GM15510 (cell line): ENCODE measurements around the gene HOXA5.
A peak's percentile ranks its signal among the peaks of the same experiment; 100 is the strongest.

Experiments
- POLR2A ChIP-seq: IDR thresholded peaks from 3 replicates; pipeline ENCODE4 v1.6.1; 2011; ENCODE audit warnings: borderline replicate concordance; ENCODE audit not compliant: insufficient read length; ENCODE audit errors: extremely low read depth

Gene HOXA5

DNA sequence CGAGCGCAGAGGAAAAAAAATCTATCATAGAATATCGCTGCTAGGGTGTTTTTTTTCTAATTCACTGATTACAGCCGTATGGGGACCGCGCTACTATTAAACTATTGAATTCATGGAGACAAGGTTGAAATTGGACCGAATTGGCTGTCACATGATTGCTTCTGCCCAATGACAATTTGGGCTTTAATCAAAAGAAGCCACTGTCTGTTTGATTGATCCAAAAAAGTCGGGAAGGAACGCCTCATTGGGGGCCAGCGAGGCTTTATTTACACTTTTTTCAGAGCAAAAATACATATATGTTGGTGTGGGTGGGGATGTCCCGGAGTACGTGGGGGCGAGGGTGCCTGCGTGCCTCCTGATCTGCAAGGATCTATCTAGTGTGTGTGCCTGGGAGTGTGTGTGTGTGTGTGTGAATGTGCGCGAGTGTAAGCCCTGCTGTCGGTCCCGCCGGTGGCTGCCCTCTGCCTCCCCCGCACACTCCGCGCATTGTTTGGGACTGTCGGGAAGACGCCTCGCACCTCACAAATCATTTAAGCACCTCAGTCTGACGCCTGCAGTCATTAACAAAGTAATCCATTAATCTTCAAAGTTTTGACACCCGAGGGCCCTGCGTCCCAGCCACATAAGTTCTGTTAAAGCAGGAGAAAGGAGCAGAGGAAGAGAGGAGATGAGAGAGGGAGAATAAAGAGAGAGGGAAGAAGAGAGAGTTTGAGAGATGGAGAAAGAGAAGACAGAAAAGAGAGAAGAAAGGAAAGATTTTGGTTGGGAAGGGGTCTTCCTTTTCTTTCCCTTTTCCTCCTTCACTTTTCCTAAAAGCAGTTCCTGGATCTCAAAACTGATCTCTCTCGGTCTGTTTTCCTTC is 40.7 kb downstream of the HOXA5 start, which contains the start of gene HOXA2:
TSS of gene HOXA2 (minus strand) at position 103 of the 862 bp plus-strand sequence. CDS start 183 bp downstream, outside the sequence.
- no peak for TF ChIP-seq POLR2A

DNA sequence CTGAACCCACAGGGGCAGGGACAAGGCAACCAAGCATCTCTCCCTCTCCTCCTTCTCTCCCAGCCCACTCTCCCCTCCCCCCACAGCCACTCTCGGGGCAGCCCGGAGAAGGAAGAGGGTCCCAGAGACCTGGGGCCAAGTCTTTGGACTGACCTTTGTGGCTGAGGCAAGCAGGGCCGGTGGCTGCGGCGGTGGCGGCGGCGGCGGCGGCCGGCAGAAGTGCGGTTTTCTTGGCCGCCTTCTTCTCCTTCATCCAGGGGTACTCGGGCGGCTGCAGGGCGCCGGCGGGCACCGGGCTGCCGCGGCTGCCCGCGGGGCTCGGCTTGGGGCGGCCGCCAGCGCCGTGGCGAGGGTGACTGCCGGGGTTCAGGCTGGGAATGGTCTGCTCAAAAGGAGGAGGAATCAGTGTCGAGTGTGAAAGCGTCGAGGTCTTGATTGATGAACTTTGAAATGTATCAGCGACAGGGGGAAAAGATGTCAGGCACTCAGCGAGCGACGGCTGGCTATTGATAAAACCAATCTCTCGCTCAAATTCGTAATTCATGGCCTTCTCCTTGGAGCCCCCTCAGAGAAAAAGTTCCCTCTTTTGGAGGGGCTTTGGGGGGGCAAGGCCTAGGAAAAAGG is 41.4 kb downstream of the HOXA5 start:
- no peak for TF ChIP-seq POLR2A

DNA sequence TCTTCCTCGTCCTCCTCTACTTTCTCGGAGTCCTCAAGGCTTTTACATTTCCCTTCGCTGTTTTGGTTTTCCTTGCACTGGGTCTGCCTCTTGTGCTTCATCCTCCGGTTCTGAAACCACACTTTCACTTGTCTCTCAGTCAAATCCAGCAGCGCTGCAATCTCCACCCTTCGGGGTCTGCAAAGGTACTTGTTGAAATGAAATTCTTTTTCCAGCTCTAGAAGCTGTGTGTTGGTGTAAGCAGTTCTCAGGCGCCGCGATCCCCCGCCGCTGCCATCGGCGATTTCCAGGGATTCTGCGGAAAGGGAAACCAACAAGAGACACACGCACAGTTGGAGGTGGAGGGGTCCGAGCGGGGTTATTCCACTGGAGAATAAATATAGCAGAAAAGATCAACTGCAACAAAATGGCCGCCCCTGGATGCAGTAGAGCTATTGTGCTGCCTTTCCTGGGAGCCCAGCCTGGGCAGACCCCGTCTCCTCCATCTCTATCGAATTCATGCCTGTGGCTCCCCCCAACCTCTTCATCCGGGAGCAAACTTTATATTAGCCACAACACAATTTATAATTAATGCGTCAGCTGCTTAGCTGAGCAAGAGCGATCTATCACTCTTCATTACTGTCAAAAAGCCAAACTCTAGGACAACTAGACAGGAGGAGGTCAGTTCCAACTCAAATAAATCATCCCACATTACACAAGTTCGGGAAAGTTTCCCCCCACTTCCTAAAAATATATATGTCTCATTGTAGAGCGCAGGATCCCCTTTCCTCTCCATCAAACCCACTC is 42.1 kb downstream of the HOXA5 start:
- no peak for TF ChIP-seq POLR2A

DNA sequence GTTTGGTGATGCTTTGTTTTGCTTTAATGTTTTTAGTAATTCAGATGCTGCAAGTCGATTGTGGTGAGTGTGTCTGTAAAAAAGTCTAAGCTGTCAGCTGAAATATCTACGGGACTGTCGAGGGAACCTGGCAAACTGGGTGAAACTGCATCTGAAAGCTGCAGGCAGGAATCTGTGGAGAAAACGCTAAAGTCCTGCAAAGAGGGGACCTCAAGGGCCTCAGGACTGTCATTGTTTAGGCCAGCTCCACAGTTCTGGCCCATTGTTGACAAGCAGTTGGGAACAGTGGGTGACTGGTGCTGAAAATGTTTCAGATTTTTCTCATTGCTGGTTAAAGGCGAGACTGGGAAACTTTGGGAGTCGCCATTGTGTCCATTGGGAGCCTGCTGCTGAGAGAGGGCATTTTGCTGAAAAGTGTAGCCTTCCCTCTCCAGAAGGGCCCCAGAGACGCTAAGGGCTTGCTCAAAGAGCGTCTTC is 42.7 kb downstream of the HOXA5 start:
- no peak for TF ChIP-seq POLR2A

DNA sequence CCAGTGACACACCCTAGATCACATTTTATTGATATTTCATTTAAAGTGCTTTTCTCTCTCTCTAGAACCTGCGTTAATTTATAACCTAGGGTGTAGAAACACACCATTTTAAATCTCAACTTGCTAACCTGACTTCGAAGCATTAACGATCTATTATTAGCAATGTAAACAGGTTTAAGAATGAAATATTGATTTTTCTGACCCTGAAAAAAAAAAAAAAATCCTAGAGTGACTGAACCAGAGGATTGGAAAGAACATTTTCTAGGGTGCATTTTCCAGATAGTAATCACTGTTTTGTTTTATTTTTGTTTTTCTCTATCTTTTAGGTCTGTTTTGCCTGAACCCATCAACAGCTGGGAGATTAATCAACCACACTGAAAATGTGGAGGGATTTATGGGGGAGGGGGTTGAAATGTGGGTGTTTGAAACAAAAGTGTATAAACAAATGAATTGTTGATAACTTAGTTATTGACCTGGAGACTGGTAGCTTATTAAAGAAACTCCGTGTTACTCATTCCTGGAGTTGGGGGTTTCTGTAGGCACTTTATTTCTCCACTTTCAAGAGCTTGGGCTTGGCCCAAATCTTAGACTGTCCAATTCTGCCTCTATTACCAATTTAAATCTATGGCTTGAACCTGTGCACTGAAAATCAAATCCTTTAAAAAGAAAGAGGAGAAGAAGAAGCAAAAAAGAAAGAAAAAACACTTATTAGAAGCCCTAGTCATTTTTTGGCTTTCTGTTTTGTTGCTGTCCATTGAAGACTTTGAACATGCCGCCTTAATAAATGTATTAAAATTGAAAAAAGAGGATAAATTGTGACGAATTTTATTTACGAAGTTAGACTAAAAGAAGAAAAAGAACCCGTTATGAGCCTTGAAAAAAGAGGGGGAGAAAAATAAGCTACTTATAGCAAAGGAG is 43.8 kb downstream of the HOXA5 start:
- no peak for TF ChIP-seq POLR2A

DNA sequence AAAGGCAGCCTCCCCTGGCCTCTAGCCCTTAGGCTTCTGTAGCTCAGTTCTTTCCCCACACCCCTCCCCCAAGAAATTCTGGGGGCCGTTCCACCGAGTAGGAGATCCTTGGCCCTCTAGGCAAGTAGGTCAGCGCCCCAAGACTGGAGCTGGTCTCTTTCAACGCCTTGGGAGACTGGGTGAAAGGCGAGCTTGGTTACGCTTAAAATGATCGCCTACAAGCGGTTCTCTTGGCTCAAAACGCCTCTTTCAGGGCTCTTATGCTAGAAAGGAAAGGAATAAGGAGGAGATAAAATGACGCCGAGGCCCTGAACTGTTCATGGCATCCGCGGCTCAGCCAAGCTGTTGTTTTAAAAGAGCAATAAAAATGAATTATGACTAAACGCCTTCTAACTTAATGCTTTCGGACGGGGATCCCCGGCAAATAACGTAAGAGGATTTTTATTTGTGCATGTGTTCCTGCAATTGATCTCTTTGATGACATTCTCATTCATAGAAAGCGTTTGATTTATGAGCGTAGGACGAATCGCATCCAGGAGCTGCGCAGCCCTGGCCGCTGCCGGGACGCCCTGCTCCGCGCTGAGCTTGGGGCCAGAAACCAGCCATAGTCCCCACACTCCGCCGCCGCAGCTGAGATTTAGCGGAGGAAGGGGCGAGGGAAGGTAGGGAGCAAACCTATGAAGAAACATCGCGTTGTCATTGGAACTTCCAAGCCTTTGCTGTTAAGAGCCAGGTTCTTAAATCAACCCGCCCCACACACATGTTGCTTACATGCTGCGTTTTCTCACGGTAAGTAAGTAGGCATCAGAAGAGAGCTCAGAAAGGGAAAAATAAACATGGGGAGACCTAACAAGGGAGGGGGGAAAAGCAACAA is 44.7 kb downstream of the HOXA5 start:
- no peak for TF ChIP-seq POLR2A

DNA sequence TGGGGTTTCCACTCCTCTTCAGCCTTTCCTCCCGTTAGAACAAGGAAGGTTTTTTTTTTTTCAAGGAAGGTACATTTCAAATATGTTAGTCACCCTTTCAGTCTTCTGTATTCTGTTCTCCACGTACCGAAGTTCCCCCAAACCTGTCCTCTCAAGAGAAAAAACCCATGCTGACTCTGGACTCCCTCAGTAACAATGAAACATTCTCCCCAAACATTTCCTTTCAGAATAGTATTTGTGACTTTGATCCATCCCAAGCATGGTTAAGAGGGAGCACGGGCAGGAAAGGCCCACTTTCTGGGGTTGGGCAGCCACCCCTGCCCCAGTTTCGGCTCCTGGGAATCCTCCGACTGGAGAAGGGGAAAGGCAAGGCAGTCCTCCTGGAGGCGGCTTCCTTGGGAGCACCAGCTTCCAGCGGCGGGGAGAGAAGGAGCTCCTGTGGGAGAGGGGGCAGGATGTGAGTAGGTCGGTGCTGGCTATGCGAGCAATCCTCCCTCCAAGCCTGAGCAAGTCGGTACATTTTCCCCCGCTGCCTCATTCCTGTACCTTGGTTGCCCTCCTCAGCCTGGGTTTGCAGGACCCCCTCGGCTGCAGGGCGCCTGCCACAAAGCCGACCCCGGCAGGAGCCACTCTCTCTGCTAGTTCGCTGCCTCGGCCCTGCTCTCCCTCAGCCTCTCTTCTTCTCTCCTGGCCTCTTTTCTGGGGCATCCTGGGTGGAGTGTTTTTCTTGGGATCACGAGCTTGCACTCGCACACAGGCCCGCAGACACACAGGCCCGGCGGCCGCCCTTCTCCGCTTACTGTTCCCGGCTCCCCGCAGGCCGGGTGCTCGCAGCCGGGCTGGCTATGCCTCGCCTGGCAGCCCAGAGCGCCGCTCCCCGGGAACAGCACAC is 45.5 kb downstream of the HOXA5 start:
- no peak for TF ChIP-seq POLR2A

DNA sequence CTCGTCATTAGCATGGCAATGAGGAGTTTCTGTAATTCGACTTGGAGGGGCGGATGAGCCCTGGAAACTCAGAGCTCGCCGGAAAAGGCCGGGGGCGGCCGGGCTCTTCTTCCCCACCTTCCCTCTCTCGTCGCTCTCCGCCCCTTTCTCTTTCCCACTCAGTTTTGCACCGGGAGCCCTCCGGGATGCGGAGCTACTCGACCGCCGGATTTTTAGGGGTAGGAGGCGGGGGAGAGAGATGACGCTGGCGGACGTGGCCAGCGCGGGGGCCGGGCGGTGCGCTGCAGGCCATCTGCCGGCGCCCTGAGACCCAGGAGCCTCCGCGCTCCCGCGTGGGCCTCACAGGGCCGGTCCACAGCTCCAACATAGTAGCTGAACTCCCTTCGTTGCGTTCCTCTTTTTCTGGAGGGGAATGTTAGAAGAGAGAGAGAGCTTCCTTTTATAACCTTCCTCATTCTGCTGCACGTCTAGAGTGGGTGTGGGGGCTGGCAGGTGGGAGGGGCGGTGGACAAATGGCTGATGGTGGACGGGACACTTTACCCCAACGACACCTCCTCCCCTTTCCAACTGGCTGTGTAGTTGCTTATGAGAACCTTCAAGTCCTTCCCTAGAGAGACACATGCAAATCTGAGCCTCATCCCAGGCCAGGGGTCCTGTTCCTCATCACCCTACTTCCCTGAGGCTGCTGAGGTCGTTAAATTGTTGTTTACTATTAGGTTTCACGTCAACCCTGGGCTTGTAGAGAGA is 46.5 kb downstream of the HOXA5 start:
- TF ChIP-seq POLR2A: no peak

DNA sequence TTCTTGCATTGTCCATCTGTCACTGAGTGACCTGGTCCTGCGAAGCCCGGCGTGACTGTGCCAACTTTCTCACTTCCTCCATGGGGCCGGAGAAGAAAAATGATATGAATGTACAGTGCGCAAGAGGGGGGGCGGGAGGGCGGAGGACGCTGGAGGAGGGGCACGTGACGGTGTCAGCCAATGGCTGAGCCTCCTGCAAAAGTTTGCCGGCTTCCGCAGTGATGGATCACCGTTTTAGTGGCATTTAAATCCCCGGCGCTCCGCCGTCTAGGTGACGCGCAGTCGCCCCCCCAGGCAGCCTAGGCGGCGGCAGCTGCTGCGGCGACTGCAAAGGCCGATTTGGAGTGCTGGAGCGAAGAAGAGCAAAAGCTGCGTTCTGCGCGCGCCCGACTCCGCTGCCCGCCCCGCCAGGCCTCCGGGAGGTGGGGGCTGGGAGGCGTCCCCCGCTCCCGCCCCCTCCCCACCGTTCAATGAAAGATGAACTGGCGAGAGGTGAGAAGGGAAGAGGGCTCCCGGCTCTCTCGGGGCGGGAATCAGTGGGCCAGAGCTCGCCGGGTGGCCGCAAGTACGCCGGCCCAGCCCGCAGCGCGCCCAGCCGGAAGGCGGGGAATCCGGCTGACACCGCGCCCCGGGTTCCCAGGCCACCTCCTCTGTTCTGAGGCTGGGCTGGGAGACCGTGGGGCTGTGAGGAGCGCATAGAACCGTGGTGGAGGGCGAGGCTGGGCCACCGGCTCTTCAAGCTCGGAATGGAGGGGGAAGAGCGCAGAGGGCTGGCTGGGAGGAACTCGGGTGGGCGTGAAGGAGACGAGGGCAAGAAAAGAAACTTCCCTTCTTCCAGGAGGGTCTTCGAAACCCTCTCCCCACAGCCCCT is 47.3 kb downstream of the HOXA5 start, which contains the start of gene HOXA1:
TSS of gene HOXA1 (minus strand) at position 104 of the 871 bp plus-strand sequence. CDS start at position 16, 88 bp downstream.
- TF ChIP-seq POLR2A: peak; percentile 46

DNA sequence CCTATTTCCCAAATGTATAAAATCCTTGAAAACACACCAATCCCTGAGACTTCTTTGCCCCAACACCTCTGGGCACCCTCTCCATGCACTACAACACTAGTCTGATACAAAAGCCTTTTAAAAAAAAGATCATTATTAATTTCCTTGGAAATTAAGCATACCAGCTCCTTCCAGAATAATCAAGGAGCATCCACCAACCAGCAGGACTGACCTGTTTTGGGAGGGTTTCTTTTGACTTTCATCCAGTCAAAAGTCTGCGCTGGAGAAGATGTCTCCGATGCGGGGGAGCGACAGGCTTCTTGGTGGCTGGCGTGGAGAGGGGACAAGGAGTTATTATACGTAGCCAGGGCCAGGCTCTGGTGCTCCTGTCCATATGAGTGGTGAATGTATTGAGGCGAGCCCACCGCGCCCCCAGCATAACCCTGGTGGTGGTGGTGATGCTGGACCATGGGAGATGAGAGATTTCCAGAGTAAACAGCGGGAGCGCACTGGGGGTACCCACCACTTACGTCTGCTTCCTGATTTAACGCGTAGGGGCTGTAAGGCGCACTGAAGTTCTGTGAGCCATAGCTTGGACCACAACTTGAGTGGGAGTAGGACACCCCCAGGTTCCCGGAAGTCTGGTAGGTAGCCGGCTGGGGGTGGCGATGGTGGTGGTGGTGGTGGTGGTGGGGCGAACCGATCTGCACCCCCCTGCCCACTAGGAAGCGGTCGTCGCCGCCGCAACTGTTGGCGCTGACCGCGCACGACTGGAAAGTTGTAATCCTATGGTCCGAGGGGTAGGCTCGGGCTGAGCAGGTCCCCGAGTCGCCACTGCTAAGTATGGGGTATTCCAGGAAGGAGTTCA is 48.2 kb downstream of the HOXA5 start:
- no peak for TF ChIP-seq POLR2A
